Stimulated activated CD4-positive, alpha-beta T cell treated with anti-CD3 and anti-CD28 coated beads, Interleukin-1b, Interleukin-23, amount 100 ng/mL, for 1 hour (primary cell): ENCODE data around the gene MB21D2.

ENCODE experiments used
- DNase-seq, 2 donors: peaks; one replicate each; pipeline ENCODE4 v3.0.0-alpha.2; 2020; ENCODE audit warnings: low read depth in 2 of 2

The MB21D2 gene

DNA sequence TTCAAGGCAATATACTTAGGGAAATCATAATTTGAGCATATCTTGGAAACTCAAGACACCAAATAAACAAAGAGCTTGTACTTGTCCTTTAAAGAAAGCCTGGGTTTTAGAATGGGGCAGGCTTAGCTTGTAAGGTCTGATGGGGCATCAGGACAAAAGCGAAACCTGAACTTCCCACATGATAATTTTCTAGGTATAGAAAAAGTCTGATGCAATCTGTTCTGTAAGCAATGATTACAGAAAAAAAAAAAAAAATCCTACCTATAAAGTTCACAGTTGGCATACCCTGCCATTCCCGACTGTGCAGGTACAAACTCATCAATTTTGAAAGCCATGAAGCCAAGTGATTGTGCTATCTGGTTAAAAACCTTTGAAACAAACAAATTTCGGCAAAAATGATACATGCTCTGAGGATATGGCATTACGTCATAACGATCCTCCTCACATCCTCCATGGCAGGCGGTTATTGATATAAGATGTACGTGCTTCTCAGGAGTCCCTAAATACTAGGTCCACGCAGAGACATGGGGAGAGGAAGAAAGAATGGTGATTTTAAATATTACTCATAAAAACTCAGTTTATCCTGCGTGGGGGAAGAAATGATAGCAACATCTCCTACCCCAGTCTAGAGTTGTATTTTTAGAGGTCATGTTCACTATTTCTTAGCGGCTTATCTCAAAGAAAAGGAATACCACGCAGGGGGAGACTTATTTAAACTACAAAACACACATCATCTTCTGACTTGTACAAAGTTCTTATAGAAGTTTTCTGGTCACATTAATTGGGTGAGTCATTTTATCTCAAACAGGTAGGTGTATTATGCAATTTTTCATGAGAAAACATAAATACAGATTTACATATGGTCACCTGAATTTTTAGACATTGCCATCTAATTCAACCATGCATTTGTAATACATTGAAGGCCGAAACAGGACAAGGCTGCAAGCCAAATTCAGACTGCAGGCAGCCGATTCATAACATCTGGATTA is 27.0 kb downstream of the MB21D2 start:
- DNase-seq = no peak

DNA sequence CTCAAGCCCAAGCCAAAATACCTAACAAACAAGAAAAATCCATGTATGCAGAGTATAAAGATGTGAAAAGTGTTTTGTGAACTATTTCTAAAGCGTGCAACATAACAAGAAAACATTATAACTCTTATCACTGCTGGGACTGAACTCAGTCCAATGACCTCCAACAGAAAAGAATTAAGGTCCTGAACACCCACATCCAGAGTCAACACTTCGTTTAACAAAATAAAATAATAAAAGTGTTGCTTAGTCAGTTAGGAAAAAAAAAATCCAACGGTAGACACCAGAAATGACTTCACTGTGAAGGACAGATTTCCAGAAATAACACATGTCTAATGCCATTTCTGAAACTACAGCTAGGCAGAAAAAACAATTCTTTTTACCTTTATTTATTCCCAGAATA is 28.0 kb downstream of the MB21D2 start:
- DNase-seq = no peak

DNA sequence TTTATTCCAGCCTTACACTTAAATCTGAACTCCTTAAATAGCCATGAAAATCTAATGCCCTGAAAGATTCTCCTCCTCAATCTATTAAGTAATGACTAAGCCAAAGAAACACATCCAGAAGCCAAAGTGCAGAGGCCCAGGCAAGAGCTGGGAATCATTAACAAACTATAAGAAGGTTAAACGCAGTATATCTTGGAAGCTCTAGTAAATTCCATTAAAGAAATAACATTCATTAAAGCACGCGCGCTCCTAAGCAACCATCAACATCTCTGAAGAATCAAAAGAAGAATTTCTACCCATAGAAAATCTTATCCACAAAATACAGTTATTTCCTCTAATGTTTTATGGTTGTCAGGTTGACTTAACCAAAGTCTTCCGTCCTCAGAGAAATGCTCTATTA is 29.5 kb downstream of the MB21D2 start:
- no peak for DNase-seq

DNA sequence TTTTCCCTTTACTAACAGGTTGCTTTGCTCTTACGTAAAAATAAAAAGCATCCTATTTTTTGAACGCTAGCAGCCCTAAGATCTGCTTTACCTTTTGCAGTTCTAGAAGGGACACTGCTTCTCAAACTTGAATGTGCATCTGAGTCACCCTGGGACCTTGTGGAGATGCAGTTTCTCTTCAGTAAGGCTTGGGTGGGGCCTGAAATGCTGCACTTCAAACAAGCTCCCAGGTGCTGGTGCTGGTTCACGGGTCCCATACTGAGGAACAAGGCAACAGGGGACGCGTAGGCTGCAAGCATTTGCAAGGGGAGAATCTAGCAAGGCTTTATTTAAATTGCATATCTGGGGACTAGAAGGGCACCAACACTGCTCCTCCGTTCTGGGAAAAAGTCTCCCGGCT is 30.0 kb downstream of the MB21D2 start:
- no peak for DNase-seq

DNA sequence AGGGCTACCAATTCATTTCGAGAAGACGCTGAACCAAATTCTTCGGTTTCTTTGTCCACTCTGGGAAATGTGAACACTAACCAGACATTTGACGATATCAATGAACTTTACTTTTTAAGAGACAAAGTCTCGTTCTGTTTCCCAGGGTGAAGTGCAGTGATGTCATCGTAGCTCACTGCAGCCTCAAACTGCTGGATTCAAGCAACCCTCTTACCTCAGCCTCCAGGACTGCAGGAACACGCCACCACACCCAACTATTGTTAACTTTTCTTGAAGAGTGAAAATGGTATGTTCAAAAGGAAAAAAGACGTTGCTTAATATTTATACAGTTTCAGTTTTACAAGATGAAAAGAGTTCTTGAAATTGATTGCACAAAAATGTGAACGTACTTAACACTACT is 30.6 kb downstream of the MB21D2 start:
- no peak for DNase-seq

DNA sequence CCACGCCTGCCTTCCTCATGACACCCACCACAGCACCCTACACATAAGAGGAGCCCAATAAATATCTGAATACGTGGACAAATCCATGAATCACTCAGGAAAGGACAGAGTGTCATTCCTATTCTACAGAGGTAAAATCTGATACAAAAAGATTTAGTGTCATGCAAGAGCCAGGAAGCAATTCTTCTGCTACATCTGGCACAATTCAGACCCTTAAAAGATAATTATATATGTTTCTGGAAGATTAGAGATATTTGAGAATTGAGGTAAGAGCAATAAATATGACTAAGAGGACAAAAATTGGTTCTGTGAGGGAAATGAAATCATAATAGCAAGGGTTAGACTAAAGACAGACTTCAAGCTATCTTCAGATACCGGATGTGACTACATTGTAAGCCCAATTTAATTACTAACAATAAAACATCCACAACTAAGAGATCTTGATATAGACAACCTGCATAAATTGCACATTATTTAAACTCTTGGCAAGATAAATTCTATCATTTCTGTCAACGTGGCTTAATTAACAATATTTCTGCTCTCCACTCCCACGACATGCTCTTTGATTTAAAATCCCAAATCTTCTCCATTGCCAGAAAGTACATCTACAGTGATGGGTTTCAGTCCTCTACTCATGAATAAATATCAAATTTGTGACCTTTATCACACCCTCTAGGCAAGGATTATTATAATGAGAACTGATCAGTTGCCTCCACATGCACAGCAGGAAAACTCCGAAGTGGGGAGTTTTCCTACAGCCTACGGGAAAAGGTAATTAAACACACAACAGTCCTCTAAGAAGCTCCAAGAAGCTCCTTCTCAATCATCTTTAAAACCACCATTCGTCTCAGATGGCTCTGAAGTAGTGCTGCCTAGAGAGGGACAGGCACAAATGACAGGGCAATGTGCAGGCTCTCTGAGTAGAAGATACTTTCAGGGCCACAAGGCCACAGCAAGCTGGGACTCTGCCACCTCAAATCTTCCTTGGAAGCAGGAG is 32.6 kb downstream of the MB21D2 start:
- DNase-seq = no peak

DNA sequence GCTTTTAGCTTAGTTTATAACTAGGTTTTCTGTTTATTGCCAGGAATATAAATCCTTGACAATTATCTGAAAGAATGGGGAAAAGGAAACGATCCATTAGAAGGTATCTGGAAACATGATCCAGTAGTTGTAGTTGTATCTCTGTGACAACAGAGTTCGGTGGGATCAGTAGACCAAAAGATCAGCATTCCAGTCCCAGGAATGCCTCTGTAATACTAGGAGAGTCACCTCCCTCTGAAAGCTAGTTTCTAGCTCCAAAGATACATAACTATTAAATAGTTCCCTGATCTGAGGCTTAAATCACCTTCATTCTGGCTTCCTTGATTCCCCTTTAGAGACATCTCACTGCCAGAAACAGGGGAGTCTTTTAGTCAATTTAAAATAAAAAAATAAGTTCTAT is 34.1 kb downstream of the MB21D2 start:
- no peak for DNase-seq

DNA sequence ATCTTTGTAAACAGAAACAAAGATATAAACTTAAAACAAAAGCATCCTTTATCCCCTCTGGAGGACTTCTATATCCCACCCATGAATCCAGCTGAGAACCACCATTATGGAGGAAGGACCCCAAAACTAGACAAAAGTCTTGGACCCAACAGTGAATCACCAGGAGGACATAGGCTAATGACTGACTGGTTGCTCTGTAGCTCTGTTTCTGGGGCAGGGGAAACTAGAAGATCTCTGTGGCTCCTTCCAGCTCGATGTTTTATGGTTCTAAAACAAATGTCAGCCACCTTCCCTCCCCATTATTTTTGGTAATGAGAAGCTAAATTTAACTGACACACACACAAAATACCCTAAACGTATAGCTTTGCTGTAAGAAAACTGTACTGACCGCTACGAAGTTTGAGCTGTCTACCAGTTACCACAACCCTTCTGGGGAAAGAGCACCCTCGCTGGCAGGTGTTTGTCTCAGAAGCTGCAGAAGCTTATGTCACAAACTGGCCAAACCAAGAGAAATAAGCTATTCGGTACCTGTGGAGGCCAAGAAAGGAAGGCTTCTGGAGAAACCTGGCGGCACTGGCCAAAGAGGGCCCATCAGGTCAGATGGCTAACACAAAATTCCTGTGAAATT is 36.4 kb downstream of the MB21D2 start:
- DNase-seq = no peak

DNA sequence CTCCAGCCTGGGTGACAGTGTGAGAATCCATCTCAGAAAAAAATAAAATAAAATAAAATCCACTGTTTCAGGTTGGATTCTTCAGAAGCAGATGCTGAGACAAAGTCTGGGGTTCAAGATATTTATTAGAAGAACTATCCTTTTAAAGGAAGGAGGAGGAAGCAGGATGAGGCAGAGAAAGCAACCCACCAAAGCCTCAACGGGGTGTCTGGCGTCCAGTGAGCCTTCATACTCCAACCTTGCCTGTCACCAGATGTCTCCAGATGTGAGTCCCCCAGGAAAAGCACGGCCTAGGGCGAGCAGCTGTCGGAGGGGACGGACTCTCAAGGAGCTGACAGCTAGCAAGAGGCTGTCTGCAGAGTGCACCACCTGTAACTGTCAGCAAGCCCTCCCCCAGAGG is 37.3 kb downstream of the MB21D2 start:
- no peak for DNase-seq

DNA sequence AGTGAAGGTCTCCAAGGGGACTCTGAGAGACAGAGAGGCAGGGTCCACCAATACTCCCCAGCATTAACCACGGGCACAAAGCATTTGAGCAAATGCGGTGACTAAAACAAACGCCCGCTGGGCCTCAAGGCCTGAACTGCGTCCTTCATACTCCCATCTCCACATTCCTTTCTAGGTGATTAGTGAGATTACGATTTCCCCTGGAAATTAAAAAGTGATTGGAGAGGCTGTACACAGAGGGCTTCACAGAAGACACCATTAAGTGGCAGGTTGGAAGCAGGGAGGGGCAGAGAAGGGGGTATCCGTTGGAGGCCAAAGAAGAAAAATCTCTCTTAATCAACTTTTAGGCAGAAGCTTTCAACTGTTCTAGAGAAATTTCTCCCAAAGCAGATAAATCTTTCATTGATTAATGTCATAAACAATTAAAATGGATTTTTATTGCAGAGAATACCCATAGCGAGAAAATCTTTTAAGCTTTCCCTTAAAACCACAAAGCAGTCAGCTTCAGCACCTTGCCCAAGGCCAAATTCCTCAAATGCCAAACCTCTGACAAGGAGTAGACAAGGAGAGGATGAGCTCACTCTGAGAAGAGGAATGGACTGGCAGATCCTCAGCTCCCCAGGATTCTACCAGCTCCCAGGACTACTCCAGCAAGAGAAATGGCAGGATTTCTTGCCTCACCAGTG is 38.2 kb downstream of the MB21D2 start:
- DNase-seq = no peak

DNA sequence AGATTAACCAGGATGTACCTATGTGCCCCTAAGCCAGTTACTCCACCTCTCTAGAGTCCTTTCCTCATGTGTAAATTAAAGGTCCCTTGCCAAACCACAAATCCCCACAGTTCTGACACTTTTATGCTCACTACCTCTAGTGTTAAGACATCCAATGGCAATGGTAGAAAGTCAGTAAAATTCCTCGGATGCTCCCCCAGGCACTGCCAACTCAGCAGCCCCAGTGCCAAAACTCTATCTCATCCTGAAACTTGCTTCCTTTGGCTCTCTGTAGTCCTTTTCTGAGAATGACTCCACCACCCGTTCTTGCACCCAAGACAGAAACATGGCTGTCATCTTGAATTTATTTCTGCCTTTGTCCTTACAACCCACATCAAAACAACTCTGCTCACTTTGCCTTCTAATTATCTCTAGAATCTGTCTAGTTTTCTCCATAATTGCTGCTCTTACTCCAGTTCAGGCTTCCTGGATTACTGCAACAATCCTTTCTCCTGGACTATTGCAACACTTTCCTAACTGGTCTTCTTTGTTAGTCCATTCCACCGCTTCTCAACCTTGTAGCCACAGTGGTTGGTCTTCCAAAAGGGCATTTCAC is 41.6 kb downstream of the MB21D2 start:
- DNase-seq = no peak

DNA sequence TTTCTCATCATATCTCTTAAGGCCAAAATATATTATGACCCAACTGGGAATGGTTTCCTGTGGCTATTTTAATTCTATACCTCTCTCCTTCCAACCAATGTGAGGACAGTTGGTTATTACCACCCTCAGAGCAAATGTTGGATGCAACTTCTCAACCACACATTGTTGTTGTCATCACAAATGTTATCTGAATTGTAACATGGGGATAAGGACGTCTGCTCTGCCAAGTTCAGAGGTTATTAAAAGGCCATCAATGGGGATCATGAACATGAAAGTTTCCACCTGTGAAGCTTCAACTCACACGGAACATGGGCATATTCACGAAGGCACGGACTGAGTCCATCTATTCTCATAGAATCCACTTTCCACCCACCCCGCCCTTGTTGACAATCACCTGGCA is 46.8 kb downstream of the MB21D2 start:
- no peak for DNase-seq

DNA sequence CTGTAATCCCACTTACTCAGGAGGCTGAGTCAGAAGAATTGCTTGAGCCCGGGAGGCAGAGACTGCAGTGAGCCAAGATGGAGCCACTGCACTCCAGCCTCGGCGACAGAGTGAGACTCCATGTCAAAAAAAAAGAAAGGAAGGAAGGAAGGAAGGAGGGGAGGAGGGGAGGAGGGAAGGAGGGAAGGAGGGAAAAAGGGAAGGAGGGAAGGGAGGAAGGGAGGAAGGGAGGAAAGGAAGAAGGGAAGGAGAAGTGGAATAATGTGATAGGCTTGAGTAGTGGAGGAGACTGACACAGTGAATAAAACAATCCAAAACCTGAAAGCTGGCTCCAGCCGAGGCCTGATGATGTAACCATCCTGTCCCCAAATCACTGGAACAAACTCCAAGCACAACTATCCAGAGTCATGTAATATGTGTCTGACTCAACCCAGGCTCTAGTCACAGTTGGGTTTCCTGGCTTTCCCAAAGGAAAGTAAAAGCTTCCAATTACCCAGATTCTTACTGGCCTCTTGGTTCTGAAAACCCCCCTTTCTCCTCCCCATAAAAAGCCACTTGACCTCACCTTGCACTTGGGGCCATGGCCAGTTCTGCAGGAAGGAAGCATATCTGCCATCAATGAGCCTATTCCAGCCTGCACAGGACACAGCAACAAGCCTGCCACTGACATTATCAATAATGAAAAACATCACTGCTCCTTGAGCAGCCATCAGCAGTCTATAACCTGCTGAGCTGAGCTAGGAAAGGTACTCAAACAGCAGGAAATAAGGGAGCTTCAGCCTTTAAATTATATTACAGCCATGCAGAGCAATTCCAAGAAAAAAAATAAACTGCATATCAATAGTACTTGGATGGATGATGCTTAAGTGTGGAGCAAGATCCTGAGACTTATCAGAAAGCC is 48.3 kb downstream of the MB21D2 start:
- no peak for DNase-seq

DNA sequence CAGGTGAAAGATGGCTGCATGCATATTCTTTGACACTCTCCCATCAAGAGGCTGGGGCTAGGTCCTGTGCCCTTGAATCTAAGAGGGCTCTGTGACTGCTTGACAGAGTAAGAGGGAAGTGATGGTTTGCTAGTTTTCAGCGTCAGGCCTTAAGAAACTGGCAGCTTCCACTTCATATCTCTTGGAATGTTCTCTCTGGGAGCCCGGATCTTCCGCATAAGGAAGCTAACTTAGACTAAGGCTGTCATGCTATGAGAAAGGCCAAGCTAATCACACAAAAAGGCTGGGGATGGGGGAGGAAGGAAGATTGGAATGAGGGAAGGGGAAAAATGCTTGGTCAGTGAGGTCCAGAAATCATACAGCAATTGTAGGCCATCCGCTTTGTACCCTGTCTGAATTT is 50.0 kb downstream of the MB21D2 start:
- DNase-seq = no peak

DNA sequence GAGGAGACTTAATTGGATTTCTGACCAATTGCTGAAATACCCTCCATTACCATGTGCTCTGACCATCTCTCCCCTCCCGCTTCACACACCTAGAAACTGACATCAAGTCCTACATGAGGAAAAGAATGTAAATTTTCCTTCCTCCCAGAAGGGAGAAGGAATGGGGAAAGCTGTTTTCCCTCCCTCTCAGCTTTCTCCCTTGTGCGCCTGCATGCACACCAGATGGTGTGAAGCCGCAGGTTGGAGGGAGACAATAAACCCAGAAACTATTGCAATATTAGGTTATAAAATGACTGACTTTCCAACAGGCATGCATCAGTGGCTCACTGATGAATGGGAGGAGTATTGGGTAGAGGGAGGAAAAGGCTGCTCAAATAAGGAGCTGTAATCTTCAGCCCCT is 50.9 kb downstream of the MB21D2 start:
- no peak for DNase-seq

DNA sequence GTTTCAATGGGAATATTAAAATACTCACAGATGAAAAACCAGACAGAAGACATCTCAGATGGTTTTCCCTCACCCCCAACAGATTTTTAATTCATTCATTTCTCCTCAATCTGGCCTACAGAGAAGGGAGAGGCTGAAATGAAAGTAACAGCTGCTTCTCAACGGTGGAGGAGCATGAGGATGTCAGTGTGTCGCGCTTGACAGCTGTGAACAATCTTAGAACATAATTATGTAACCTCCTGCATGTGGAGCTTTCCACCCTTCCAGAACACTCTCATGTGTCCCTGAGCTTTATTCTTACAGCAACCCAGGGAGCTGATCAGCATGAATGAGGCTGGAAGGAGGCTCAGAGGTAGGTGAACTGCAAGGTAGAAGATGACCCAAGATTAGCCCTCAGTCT is 52.7 kb downstream of the MB21D2 start:
- DNase-seq = no peak

DNA sequence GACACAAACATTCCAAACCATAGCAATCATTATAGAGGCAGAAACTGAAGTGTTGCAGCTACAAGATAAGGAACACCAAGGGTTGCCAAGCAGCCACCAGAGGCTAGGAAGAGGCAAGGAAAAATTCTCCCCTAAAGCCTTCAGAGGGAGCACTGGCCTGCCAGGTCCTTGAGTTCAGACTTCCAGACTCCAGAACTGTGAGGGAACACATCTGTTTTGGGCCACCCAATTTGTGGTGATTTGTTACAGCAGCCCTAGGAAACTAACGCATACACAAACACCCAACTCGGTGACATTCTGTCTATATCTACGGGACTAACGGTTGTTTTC is 54.6 kb downstream of the MB21D2 start:
- no peak for DNase-seq

DNA sequence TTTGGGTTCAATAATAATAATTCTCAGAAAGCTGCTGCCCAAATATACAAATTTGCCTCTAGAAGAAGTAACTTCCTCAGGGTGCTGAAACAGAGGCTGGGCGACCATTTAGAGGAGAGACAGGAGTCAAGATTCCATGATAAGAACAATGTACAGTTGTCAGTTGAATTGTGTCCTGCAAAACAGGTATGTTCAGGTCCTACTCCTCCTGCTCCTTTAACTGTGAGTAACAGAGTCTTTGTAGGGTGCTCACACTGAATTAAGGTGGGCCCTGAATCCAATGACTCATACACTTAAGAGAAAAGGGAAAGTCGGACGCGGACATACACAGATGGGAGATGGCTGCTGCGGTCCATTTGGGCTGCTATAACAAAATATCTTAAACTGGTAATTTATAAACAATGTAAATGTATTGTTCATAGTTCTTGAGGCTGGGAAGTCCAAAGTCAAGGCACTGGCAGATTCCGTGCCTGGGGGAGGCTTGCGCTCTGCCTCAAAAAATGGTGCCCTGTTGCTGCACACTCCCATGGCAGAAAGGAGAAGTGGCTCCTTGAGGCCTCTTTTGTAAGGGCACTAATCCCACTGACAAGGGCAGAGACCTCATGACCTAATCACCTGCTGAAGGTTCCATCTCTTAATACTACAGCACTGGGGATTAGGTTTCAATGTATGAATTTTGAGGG is 55.1 kb downstream of the MB21D2 start:
- DNase-seq = no peak

DNA sequence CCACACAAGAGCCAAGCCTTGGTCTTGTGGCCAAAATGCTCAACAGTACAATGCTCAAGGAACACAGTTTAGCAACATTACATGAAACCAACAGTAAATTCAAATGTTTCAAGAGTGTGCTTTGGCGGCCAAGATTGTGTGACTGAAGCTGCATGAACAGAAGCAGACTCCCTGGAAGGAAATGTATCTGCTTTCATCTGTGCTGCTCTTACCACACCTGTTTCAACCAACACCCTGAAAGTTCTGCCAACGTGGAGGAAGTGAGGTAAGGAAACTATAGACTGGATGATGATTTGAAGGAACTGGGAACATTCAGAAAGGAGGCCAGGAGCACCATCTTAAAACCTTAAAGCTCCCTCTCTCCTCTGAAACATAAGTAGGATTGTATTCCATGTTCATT is 55.7 kb downstream of the MB21D2 start:
- no peak for DNase-seq

DNA sequence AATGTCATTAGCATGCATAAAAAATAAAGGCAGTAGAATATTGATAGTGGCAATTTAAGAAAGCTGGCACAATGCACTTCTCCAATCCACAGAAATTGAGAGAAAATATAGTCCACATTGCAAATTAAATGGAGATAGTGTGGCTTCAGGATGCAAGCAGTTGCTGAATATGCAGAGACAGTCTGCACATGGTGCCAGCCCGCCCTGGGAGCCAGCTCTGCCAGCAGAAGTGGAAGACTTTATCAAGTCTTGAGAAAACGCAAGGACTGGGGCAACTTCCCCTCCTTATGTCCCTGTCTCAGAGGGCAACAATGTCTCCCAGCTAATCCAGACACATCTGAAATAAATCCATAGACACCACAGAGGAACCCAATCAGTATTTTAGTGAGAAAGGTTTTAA is 57.2 kb downstream of the MB21D2 start:
- no peak for DNase-seq
